ENCODE data around the gene ENTPD3.
A peak's percentile ranks its signal among the peaks of the same experiment; 100 is the strongest.
"Not testable (repeated sequence)": the region's sequence is repeated elsewhere in the genome, so short reads cannot be mapped to it uniquely, and the experiment has no call there.

ENTPD3 gene

DNA sequence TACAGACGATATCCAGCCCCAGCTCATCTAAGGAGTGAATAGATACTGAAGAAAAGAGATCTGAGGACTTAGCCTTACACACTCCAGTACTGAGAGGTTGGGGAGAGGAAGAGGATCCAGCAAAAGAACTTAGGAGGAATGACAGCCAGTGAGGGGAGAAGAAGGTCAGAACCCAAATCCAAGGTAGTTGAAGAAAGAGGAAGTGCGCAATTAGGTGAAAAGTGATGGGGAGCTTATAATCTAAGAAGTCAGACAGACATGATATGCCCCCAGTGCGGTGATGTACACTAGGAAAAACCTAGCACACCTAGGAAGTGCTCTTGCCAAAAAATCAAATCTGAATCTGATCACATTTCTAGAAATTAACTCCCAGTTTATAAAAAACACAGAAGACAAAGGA lies 20.6 kb downstream of the ENTPD3 start:
- no peak for DNase-seq

DNA sequence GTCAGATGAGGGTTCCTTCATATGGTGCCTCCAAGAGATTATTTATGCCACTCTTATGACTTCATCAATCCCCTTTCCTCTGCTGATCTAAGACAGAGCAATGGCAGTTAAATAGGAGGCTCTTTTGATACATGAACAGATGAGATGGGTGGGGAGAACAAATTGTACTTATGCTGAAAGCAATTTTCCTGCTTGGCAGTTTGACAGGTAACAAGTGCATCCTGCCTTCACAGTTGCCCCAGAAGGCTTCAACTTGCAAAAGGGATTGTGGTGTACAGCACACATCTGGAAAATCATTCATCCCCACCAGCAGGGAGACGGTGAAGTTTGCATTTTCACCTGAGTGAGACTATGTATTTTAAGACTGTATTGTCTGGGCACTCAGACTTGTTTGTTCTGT lies 27.3 kb downstream of the ENTPD3 start:
- no peak for DNase-seq

DNA sequence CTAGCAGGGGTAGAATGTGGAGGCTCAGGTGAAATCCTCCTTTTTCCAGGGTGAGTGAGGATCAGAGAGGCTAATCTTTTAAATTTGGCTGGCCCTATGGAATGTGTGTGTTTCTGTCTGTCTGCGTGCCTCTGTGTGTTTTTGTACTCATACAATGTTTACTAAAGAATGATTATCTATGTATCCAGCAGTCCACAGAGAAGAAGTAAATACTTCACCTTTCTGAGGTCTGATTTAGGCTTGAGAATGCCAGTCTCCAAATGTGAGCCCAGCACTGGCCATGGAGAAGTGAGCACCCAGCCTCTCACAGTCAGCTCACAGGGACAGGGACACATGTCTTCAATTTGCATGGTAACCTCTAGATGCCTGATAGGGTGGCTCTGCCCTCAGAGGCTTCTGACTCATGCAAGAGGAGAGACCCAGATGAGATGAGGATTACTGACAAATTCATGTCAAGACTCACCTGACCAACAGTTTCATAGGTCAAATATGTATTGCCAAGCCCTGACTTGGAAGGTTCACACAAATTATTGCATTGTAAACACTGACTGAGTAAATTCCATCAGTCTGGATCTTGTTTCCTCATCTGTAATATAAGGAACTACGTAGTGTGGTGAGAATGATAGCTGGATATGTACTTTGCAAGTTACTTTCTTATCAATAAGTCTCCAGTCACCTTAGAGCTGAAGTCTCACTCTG lies 31.0 kb downstream of the ENTPD3 start:
- no peak for DNase-seq

DNA sequence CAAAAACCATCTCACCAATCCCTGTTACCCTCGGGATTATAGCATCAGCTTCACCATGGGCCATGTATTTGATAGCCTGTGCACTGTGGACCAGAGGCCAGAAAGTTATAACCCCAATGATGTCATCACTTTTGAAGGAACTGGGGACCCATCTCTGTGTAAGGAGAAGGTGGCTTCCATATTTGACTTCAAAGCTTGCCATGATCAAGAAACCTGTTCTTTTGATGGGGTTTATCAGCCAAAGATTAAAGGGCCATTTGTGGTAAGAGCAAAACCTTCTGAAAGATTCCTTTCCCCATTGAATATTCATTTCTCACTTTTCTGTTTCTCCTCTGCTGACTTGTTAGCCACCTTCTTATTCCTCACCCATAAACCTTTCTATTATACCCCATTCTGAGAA lies 35.9 kb downstream of the ENTPD3 start:
- DNase-seq, result no peak

DNA sequence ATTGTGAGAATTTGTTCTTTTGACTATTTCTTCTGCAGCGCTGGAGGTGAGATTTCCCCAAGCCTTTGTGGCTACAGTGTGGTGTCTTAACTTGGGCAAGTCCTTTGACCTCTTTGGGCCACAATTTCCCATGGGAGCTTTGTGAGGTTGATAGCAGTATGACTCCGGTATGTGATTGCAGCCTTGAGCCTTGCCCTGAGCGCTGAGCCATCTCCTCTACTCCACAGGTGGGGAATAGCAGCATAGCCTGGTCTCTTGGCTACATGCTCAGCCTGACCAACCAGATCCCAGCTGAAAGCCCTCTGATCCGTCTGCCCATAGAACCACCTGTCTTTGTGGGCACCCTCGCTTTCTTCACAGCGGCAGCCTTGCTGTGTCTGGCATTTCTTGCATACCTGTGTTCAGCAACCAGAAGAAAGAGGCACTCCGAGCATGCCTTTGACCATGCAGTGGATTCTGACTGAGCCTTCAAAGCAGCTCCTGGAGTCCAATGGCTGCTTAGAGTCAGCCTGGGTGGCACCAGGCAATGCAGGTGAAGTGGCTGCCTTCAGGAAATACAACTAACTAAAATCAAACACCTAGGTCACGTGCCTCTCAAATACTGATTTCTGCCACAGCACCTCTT lies 40.2 kb downstream of the ENTPD3 start:
- DNase-seq, result no peak

DNA sequence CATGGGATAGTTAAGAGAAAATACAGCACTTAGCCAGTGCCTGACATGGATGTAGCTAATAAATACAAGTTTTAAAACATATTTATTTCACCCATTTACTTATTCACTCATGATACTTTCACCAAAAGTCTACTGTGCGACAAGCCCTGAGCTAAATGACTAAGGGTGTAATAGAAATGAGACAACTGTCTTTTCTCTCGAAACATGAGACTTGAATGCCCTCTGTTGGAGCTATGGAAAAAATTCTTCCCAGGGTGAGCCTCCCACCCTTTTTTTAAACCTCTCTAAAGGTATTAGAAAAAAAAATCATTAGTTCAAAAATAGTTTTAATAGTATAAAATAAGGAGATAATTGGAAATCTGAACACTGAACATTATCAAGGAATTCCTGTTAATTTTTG lies 45.8 kb downstream of the ENTPD3 start:
- no peak for DNase-seq

DNA sequence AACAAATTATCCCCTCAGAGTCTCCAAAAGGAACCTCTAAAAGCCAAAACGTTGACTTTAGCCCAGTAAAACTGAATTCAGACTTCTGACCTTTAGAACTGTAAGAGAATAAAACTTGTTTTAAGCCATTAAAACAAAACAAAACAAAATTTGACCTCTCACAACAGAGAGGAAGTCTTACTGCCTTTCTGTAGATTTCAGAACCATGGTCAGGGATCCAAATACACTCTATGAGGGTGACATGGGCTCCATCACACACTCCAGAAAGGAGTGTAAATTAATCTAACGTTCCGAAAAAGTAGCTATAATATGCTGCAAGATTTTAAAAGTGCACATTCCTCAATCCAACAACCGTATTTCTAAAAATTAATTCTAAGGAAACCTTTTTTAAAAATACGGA lies 50.9 kb downstream of the ENTPD3 start:
- DNase-seq, result no peak

DNA sequence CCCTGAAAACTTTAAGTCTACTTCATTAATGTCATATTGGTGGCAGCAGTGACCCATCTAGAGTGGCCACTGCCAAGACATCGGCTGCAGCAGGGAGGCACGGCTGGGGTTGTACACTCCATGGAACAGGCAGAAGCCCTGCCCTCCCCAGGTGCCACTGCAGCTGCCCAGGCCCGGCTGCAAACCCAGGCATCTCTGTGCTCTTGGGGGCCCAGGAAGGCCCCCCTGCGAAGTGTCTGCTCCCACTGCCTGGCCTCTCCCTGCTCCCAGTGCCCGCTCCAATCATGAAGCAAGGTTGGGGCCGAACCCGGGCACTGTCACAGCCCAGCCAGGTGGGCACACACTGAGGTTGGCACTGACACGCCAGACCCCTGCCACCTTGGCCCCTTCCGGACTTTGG lies 58.1 kb downstream of the ENTPD3 start:
- DNase-seq, result no peak

DNA sequence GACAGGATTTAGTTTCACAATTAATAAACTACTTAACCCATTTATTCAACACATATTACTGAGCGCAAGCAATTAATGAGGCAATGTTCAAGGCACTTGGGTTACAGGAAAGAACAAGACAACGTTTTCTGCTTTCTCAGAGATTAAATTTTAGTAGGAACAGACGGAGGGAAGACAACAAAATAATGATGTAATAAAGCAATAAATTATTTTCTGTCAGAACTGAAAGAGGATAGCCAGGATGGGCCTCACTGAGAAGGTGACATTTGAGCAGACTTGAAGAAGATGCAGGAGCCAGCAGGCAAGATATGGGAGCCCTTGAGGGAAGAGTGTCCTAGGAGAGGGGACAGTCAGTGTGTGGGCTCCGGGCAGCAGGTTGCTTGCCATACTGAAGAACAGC lies 58.9 kb downstream of the ENTPD3 start:
- DNase-seq, result no peak

DNA sequence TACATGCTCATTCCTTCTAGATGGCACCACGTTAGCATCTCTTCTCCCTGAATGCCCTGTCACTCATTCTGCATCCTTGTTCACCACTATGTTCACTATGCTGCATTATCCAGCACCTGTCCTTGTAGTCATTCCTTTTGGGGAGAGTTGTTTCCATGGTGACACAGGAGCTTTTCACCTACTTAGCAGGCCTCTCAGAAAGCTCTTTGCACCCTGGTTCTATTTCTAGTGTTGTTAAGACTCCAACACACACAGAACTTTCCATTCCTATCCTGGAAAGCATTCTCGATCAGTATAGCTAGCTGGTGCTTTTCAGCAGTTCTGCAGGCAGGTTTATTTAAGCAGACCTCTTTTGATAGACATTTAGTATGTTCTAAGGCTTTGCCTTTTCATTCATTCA lies 63.5 kb downstream of the ENTPD3 start:
- no peak for DNase-seq

DNA sequence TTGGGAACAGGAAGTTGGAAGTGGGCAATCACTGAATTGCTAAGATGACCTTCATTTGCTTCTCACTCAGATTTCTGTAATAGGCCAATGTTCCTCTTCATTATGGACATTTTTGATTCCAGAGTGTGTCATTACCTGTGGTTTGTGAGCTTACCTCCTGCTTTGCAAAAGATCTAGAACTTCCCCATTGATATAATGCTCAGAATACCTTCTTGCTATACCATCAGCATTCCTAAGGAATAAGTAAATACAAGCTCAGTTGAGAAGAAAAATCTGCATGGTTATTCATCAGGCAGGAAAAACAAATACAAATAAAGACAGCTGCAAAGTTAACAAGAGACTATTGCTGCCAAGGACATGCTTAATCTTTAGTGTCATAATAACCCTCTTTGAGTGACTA lies 64.6 kb downstream of the ENTPD3 start:
- no peak for DNase-seq

DNA sequence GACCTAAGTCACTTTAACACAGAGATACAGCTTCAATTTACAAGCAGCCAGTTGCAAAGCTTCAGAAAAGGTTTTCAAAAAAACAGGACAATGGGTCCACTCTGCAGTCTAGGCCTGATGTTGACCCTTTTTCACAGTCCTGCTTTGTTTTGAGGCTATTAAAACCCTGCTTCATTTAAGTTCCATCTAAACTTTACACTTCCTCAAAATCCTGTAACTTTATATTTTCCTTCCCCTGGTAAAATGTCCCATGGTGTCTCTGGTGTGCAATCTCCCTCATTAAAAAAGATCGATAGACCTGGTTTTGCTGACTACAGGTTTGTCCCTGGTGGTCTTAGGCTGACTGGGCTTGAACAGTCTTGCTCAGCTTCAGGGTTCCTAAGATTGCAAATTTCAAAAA lies 65.1 kb downstream of the ENTPD3 start:
- no peak for DNase-seq

DNA sequence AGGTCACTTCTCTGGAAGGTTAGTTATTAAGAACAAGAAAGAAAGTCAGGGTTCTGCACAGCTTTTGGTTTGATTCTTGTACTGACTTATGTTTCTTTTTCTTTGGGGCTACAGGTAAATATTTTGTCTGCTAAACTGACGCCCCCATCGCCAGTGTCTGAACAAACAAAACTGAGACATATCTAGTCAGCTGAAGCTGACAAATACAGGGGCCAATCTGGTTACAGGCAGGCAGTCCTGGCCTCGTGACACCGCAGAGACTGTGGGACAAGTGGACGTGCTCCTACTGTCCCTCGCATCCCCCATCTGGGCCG lies 65.5 kb downstream of the ENTPD3 start:
- no peak for DNase-seq

DNA sequence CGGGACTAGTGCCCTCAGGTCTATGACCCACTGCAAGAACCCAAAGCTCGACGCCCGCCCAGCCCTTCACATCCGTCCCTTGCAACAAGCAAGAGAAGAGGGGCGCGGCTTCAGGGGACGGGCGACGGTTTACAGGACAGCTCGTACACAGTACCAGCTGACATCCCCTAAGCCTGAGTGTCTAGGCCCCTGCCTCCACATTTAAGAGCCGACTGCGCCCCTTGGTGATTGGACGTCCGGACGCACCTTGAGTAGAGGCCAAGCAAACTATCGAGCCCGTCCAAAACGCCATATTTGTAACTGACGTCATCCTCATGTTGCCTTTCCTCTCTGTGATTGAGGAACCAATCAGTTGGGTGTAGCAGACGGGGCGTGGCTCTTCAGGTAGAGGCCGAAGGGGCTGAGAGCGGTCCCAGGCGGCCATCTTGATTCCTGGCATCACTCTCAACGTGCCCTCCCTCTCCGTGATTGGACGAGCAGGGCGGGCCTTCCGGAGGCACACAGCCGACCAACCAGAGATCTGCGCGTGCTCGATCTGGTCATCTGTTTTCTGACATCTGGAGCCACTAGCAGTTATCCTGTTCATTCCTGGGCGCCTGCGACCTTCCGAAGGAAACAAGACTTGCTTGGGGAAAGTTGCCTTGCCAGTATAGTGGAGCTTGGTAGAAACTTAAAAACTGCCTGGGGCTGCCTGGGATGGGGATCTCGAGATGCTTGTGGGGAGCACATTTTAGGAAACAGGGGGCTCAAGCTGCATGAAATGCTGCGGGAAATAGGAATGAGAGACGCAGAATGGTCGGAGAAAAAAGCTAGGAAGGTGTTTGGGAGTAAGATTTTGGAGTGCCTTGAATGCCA lies 66.1 kb downstream of the ENTPD3 start:
- peak; percentile 92 for DNase-seq

DNA sequence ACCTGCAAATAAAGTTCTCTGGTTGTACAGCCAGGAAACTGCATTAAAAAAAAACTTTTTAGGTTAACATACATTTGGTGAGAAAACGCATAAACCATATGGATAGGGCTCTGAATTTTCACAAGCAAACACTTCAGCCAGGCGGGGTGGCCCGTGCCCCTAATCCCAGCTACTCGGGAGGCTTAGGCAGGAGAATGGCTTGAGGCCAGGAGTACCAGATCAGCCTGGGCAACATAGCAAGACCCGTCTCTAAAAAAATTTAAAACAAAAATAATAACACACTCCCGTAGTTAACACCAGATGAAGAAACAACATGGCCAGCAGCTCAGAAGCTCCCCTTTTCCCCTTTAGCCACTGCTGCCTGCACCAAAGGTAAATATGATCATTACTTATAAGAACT lies 66.9 kb downstream of the ENTPD3 start:
- no peak for DNase-seq

DNA sequence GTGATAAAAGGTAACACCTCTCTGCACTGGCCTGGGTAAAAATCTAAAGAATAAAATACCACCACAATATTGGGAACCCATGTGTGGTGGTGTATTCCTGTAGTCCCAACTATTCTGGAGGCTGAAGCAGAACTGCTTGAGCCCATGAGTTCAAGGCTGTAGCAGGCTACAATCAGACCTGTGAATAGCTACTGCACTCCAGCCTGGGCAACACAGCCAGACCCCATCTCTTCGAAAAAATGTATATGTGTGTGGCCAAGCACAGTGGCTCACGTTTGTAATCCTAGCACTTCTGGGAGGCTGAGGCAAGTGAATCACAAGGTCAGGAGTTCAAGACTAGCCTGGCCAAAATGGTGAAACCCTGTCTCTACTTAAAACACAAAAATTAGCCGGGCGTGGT lies 68.3 kb downstream of the ENTPD3 start:
- DNase-seq, result no peak

DNA sequence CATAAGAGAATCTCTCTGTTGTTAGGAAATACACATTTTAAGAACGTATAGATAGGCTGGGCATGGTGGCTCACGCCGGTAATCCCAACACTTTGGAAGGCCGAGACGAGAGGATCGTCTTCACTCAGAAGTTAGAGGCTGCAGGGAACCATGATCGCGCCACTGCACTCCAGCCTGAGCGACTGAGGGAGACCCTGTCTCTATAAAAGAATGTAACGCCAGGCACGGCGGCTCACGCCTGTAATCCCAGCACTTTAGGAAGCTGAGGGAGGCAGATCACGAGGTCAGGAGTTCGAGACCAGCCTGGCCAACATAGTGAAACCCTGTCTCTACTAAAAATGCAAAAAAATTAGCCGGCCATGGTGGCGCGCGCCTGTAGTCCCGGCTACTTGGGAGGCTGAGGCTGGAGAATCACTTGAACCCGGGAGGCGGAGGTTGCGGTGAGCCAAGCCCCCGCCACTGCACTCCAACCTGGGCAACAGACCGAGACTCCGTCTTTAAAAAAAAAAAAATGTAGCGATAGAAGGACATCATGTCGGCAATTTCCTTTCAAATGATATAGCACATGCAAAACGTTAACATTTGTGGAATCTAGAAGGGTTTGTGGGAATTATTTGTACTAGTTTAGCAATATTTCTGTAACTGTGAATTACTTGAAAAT lies 69.4 kb downstream of the ENTPD3 start:
- DNase-seq, result no peak

DNA sequence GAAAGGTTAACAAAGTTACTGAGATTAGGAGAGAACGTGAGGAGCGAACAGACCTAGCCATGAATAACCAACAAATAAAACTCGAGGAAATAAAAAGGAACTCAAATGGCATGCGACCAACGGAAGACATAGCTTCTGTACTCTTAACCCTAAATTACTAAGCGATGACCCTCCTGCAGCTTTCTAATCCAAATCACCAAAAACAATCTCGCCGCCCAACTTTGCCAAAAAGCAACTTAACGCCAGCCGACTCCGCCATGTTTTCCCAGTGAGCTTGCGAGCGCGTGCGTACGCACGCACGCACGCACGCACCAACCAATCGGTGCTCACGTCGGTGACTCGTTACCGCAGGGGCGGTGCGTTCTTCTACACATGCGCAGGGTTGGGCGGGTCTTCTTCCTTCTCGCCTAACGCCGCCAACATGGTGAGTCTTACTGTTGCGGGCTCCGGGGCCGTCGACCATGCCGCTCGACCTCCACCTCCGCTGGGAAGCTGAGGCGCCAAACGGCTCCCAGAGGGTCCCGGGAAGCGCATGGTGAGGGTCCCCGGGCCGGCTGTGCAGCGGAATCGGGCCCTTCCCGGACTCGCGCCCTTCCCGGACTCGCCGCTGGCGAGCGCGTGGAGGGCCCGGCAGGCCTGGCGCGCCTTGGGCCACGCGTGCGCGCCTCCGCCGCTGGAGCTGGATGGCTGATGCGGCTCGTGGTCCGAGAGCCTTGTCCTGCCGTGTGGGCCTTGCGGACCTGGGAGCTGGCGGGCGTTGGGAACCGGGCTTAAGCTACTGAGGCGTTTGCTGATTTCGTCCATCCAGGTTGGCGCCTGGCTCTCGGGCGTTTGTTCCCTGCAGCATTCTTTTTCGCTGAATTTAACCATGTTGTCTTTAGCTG lies 70.2 kb downstream of the ENTPD3 start, which contains the start of gene RPL14:
Gene RPL14, plus strand, starts transcription at position 400 of the 884 bp plus-strand sequence. Its CDS starts 133 bp downstream, at position 533.
- DNase-seq, result peak; percentile 95

DNA sequence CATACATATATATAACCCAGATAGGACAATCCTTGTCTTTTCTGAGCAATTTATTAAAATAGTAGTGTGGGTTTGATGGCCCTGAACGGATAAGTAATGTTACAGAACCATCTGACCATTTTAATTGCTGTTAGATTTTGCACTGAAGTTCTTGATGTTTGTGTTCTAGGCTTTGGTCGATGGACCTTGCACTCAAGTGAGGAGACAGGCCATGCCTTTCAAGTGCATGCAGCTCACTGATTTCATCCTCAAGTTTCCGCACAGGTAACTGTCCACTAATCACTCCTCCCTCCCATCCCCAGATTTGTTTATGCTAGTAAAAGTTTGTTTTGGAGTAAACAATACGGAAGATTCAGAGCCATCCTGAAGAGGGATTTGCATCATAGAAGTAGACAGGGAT lies 71.5 kb downstream of the ENTPD3 start:
- DNase-seq, result no peak

DNA sequence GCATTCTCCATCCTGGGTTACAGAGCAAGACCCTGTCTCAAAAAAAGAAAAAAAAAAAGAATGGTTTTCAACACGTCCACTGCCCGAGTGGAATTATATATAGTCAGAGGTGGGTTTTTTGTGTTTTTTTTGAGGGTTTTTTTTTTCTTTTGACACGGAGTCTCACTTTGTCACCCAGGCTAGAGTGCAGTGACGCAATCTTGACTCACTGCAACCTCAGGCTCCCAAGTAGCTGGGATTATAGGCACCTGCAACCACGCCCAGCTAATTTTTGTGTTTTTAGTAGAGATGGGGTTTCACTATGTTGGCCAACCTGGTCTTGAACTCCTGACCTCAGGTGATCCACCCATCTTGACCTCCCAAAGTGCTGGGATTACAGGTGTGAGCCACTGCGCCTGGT lies 73.5 kb downstream of the ENTPD3 start:
- DNase-seq, result not testable (repeated sequence)

DNA sequence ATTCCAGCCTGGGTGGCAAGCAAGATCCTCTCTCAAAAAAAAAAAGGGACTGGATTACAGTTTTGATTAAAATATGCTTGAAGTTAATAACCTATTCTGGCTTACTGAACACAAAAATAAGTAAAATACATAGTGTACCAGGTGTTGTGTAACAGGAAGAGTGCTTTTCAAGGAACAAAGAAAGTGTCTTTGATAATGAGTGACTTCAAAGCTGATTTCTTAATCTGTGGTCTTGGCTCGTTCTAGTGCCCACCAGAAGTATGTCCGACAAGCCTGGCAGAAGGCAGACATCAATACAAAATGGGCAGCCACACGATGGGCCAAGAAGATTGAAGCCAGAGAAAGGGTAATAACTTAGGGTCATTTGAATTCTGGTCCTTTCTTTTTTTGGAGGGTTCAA lies 74.2 kb downstream of the ENTPD3 start:
- no peak for DNase-seq

DNA sequence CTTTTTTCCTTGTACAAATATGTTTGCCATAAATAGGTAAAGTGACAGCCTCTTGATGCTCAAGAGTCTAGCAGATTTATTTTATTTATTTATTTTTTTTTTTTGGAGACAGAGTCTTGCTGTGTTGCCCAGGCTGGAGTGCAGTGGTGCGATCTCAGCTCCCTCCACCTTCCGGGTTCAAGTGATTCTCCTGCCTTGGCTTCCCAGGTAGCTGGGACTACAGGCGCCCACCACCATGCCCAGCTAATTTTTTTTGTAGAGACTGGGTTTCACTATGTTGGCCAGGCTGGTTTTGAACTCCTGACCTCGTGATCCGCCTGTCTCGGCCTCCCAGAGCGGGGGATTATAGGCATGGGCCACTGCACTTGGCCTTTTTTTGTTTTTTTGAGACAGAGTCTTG lies 75.9 kb downstream of the ENTPD3 start:
- not testable (repeated sequence) for DNase-seq

DNA sequence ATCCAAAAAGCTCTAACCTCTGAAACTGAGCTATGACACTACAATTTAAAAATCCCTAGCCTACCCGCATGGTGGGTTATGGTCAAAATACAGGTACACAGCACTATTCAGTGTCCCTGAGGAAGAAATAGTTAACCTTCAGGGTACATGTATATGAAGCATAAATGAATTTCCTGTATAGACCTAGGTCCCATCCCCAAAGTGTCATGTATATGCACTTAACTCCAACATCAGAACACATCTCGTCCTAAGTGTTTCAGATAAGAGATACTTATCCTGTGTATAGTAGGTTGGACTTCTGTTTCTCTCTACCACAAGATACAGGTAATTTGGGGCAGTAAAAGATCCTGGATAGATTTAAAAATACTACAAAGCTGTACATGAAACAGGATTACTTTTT lies 76.6 kb downstream of the ENTPD3 start:
- DNase-seq, result no peak

Measured in activated CD8-positive, alpha-beta memory T cell treated with anti-CD3 and anti-CD28 coated beads, Interleukin-2, amount 50 U/mL, for 48 hours (primary cell).